Measurements from ENCODE around the gene PLXNA4.

GRCh38 chr7:132390705-132391104 is 185.6 kb downstream of the PLXNA4 start:
- TF ChIP-seq, protein P1, sequence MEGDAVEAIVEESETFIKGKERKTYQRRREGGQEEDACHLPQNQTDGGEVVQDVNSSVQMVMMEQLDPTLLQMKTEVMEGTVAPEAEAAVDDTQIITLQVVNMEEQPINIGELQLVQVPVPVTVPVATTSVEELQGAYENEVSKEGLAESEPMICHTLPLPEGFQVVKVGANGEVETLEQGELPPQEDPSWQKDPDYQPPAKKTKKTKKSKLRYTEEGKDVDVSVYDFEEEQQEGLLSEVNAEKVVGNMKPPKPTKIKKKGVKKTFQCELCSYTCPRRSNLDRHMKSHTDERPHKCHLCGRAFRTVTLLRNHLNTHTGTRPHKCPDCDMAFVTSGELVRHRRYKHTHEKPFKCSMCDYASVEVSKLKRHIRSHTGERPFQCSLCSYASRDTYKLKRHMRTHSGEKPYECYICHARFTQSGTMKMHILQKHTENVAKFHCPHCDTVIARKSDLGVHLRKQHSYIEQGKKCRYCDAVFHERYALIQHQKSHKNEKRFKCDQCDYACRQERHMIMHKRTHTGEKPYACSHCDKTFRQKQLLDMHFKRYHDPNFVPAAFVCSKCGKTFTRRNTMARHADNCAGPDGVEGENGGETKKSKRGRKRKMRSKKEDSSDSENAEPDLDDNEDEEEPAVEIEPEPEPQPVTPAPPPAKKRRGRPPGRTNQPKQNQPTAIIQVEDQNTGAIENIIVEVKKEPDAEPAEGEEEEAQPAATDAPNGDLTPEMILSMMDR (conservative IDR thresholded peaks at IDR 0.05), result no peak
- TF ChIP-seq EZH2 (IDR thresholded peaks at IDR 0.05; ENCODE audit: low read depth), result no peak

All from PC-9 (cell line).